ENCODE results near the gene MRPL51. TPM values are rescaled to one million over a fixed set of nuclear protein-coding genes. Genes with fewer than 3 reads are reported as not detected.

Gene MRPL51
- total RNA-seq (2022; extraction: Qiagen RNA extraction), result 277 to 325 TPM (median 291 TPM) in 5 replicates

DNA sequence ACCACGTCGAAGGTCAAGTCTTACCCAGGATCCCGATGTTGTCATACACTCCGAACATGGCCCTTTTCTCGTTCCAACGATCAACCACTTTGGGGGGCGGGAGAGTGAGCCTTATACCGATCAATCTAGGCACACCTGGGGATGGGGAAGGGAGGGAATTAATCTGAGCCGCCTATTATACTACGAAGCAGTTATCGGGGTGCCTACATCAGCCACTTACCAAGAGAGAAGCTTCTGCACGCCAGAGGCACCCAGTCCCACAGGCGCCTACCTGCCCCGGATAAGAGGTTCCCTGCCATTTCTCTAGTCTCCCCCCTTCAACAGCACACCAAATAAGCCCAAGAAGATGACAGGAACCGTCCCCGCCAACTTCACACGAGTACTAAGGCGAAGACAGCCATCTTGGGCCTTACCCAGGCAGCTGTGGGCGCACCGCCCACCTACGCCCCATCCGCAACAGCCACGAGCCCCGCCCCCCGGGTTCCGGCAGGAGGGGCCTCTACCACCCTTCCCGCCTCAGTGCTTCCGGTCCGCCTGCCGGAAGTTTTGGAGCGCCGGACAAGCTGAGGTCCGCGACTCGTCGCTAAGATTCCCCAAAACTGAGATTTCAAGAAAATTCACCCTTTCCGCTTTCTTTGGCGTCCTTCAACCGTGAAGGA is at the start of gene MRPL51:
Gene MRPL51 (minus strand): TSS at position 425 of the 659 bp plus-strand sequence. CDS start 126 bp downstream, at position 299.

GRCh38 chr12:6533923-6534694 is 41.0 kb upstream of the MRPL51 start, which contains the start of gene GAPDH:
TSS of gene GAPDH (plus strand) at chr12:6534517. CDS start at chr12:6534833, 316 bp downstream.

GRCh38 chr12:6493497-6494257 is 615 bp upstream of the MRPL51 start, which contains the start of gene NCAPD2:
TSS of gene NCAPD2 (plus strand) at chr12:6494102. CDS start at chr12:6495099, 997 bp downstream.

DNA sequence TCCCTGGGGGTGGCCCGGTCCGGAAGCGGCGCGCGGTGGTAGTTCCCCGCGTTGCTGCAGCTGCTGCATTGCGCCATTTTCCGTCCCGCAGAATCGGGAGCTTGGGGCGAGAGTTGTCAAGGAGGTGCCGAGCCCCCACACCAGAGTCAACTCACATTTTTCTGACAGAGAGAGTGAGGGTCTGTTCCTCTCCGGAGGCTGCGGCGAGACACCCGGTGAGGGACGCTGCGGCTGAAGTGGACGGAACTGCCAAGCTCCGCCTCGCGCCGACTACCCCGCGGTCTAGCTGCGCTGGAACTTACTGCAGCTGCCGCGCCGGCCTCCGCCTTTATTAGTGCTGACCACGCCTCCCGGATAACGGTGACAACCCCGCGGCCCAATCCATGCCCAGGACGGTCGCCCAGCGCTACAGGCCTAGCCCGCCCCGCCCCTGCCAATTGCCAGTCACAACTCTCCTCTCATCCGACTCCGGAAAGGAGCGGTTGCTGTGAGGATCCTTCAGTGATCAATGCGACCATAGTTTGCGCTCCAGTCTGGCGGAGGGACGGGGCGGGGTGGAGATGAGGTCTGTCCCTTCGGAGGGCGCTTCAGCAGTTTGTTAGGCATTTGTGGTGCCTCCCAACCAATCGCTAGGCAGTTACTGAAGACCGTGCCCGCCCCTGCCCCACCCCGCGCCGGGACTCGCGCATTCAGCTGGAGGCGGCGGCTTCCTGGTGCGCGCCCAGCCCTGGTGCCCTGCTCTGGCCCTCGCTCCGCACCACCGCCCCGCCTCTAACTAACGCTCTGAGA is 22.5 kb downstream of the MRPL51 start, which contains the start of gene VAMP1:
Gene VAMP1 (minus strand): TSS at position 303 of the 789 bp plus-strand sequence. CDS start 146 bp downstream, at position 157.

GRCh38 chr12:6451348-6452244 is 41.5 kb downstream of the MRPL51 start, which contains the start of gene TAPBPL:
TSS of gene TAPBPL (plus strand) at chr12:6452042. CDS start at chr12:6452249, 207 bp downstream.

GRCh38 chr12:6444704-6445688 is 48.1 kb downstream of the MRPL51 start, which contains the start of gene CD27:
TSS of gene CD27 (plus strand) at chr12:6444955. CDS start at chr12:6445096, 141 bp downstream.

Other genes with a start within 250 kb of the MRPL51 start
- 0.22 to 0.35 TPM (median 0.26 TPM) in 5 replicates for gene PLEKHG6, start 182.6 kb downstream of the MRPL51 start, total RNA-seq (2022; extraction: Qiagen RNA extraction)
- gene TNFRSF1A, start 151.2 kb downstream of the MRPL51 start, total RNA-seq (2022; extraction: Qiagen RNA extraction), result 472 to 566 TPM (median 544 TPM) in 5 replicates
- gene SCNN1A, start 117.7 kb downstream of the MRPL51 start, total RNA-seq (2022; extraction: Qiagen RNA extraction), result 16.8 to 31.6 TPM (median 27.9 TPM) in 5 replicates
- gene LTBR, start 109.1 kb downstream of the MRPL51 start, total RNA-seq (2022; extraction: Qiagen RNA extraction), result 192 to 255 TPM (median 245 TPM) in 5 replicates
- gene CD27, start 48.3 kb downstream of the MRPL51 start, total RNA-seq (2022; extraction: Qiagen RNA extraction), result not detected in 5 replicates
- gene TAPBPL, start 41.2 kb downstream of the MRPL51 start, total RNA-seq (2022; extraction: Qiagen RNA extraction), result 3.1 to 3.6 TPM (median 3.5 TPM) in 5 replicates
- gene VAMP1, start 22.6 kb downstream of the MRPL51 start, total RNA-seq (2022; extraction: Qiagen RNA extraction), result 8.7 to 13.1 TPM (median 12.6 TPM) in 5 replicates
- 44.6 to 67.9 TPM (median 62.9 TPM) in 5 replicates for gene NCAPD2, start 840 bp upstream of the MRPL51 start, total RNA-seq (2022; extraction: Qiagen RNA extraction)
- gene GAPDH, start 41.3 kb upstream of the MRPL51 start, total RNA-seq (2022; extraction: Qiagen RNA extraction), result 6,774 to 8,699 TPM (median 8,412 TPM) in 5 replicates
- gene IFFO1, start 62.8 kb upstream of the MRPL51 start, total RNA-seq (2022; extraction: Qiagen RNA extraction), result 1.3 to 2.0 TPM (median 1.5 TPM) in 5 replicates
- 84.8 to 101 TPM (median 93.6 TPM) in 5 replicates for gene NOP2, start 75.0 kb upstream of the MRPL51 start, total RNA-seq (2022; extraction: Qiagen RNA extraction)
- 61.0 to 71.4 TPM (median 66.7 TPM) in 5 replicates for gene CHD4, start 114.1 kb upstream of the MRPL51 start, total RNA-seq (2022; extraction: Qiagen RNA extraction)
- 0.51 to 0.87 TPM (median 0.71 TPM) in 5 replicates for gene LPAR5, start 142.7 kb upstream of the MRPL51 start, total RNA-seq (2022; extraction: Qiagen RNA extraction)
- gene ACRBP, start 154.2 kb upstream of the MRPL51 start, total RNA-seq (2022; extraction: Qiagen RNA extraction), result 0.13 to 0.23 TPM (median 0.19 TPM) in 5 replicates
- gene ING4, start 169.9 kb upstream of the MRPL51 start, total RNA-seq (2022; extraction: Qiagen RNA extraction), result 11.8 to 15.1 TPM (median 12.9 TPM) in 5 replicates
- 49.3 to 61.4 TPM (median 58.0 TPM) in 5 replicates for gene ZNF384, start 196.1 kb upstream of the MRPL51 start, total RNA-seq (2022; extraction: Qiagen RNA extraction)
- 0.56 to 1.0 TPM (median 0.96 TPM) in 5 replicates for gene PIANP, start 207.6 kb upstream of the MRPL51 start, total RNA-seq (2022; extraction: Qiagen RNA extraction)
- gene COPS7A, start 230.8 kb upstream of the MRPL51 start, total RNA-seq (2022; extraction: Qiagen RNA extraction), result 46.5 to 53.0 TPM (median 52.7 TPM) in 5 replicates

All from A549 treated with dexamethasone at 1 μM for 4 hours (cell line).